GM21381 (cell line): ENCODE data around the gene PTPN3.
A peak's percentile ranks its signal among the peaks of the same experiment; 100 is the strongest.

Experiments used
- ATAC-seq: cut with Tn5 transposase; IDR thresholded peaks from one replicate; pipeline ENCODE4 v1.9.1; 2021; ENCODE audit warnings: mild to moderate bottlenecking, moderate library complexity; ENCODE audit not compliant: unreplicated experiment

The PTPN3 gene

GRCh38 chr9:109477258-109478050 is 20.7 kb downstream of the PTPN3 start:
- ATAC-seq, result peak; percentile 92

- no peak for ATAC-seq
These were observed 21.4 kb downstream of the PTPN3 start for GRCh38 chr9:109476642-109477257.

- ATAC-seq, result no peak
These were observed 22.6 kb downstream of the PTPN3 start for GRCh38 chr9:109475526-109475925.

- no peak for ATAC-seq
These were observed 23.2 kb downstream of the PTPN3 start for GRCh38 chr9:109474944-109475343.

GRCh38 chr9:109474170-109474569 is 23.9 kb downstream of the PTPN3 start:
- no peak for ATAC-seq

- ATAC-seq, result no peak
These were observed 24.8 kb downstream of the PTPN3 start for GRCh38 chr9:109473329-109473728.

GRCh38 chr9:109471475-109472393 is 26.4 kb downstream of the PTPN3 start:
- no peak for ATAC-seq

- peak; percentile 93 for ATAC-seq
These were observed 28.3 kb downstream of the PTPN3 start for GRCh38 chr9:109469646-109470358.

GRCh38 chr9:109468927-109469326 is 29.2 kb downstream of the PTPN3 start:
- ATAC-seq, result no peak

- no peak for ATAC-seq
These were observed 30.2 kb downstream of the PTPN3 start for GRCh38 chr9:109467936-109468335.

GRCh38 chr9:109466623-109467590 is 31.2 kb downstream of the PTPN3 start:
- ATAC-seq, result no peak

- ATAC-seq, result no peak
These were observed 34.0 kb downstream of the PTPN3 start for GRCh38 chr9:109463924-109464625.

- no peak for ATAC-seq
These were observed 37.5 kb downstream of the PTPN3 start for GRCh38 chr9:109460576-109460975.

- ATAC-seq, result no peak
These were observed 38.7 kb downstream of the PTPN3 start for GRCh38 chr9:109459423-109459822.

GRCh38 chr9:109458453-109459211 is 39.5 kb downstream of the PTPN3 start:
- ATAC-seq, result no peak

GRCh38 chr9:109456811-109457210 is 41.3 kb downstream of the PTPN3 start:
- no peak for ATAC-seq

- ATAC-seq, result no peak
These were observed 42.2 kb downstream of the PTPN3 start for GRCh38 chr9:109455861-109456260.

- no peak for ATAC-seq
These were observed 42.7 kb downstream of the PTPN3 start for GRCh38 chr9:109455391-109455790.
